Natural killer cell (primary cell): ENCODE measurements around the gene UBE2E3. TPM values are rescaled to one million over a fixed set of nuclear protein-coding genes. Genes with fewer than 3 reads are reported as not detected.

Source experiments
- ATAC-seq, 3 donors: fragments of 150-1000 bp in 2 of 3; fragments of 200-7000 bp in 1 of 3; cut with Tn5 transposase; 1 replicate in 1 of 3; 2 replicates in 2 of 3; pipeline ENCODE4 v1.10.0; 2021; ENCODE audit warnings: mild to moderate bottlenecking in 2 of 3, moderate library complexity in 2 of 3
- DNase-seq, 2 donors: peaks; one replicate each; pipeline versions ENCODE4 v3.0.0 to v3.0.0-alpha.2; 2013 to 2021; ENCODE audit warnings: mixed read lengths in 1 of 2
- H3K27ac ChIP-seq: one replicate; pipeline ENCODE4 v1.5.1; 2013; ENCODE audit warnings: mild to moderate bottlenecking, low read length
- H3K27me3 ChIP-seq: one replicate; pipeline ENCODE4 v1.6.1; 2013; ENCODE audit warnings: low read length; ENCODE audit not compliant: control insufficient read depth, insufficient read depth
- H3K36me3 ChIP-seq: one replicate; pipeline ENCODE4 v1.6.1; 2013; ENCODE audit warnings: low read length; ENCODE audit not compliant: control insufficient read depth, insufficient read depth
- H3K4me1 ChIP-seq: one replicate; pipeline ENCODE4 v1.6.1; 2013; ENCODE audit warnings: low read length; ENCODE audit not compliant: control insufficient read depth, insufficient read depth
- H3K4me3 ChIP-seq: one replicate; pipeline ENCODE4 v1.5.1; 2013; ENCODE audit warnings: low read length
- H3K9me3 ChIP-seq: one replicate; pipeline ENCODE4 v1.6.1; 2013; ENCODE audit warnings: low read length; ENCODE audit not compliant: control insufficient read depth, insufficient read depth
- H3K27ac Mint-ChIP-seq, 2 donors: one replicate each; pipeline ENCODE4 v1.8.0; 2022; ENCODE audit warnings: mild to moderate bottlenecking in 2 of 2, mixed read lengths in 2 of 2, moderate library complexity in 1 of 2
- H3K27me3 Mint-ChIP-seq, 2 donors: one replicate each; pipeline ENCODE4 v1.8.0; 2022; ENCODE audit warnings: low read depth in 2 of 2, mixed read lengths in 2 of 2
- H3K36me3 Mint-ChIP-seq: one replicate; pipeline ENCODE4 v1.8.0; 2022; ENCODE audit warnings: mixed read lengths
- H3K4me1 Mint-ChIP-seq, 2 donors: one replicate each; pipeline ENCODE4 v1.8.0; 2022; ENCODE audit warnings: mixed read lengths in 2 of 2
- H3K4me3 Mint-ChIP-seq: one replicate; pipeline ENCODE4 v1.8.0; 2022; ENCODE audit warnings: mild to moderate bottlenecking, moderate library complexity, mixed read lengths
- H3K9me3 Mint-ChIP-seq, 2 donors: one replicate each; pipeline ENCODE4 v1.8.0; 2022; ENCODE audit warnings: mixed read lengths in 2 of 2
- whole genome bisulfite sequencing: methylation state at CpG from one replicate; pipeline ENCODE4 v1.1.7; 2013; ENCODE audit warnings: missing lambda C conversion rate; ENCODE audit not compliant: insufficient coverage; 5-methylcytosine and 5-hydroxymethylcytosine counted together
- intact Hi-C: fragments of 100-400 bp; cut with micrococcal nuclease; formaldehyde crosslinking; loops from one replicate; pipeline ENCODE4 v1.14.2; 2022
- total RNA-seq, 4 donors: library from RNA; stranded (reverse); fragments of 120-200 nt in 1 of 4; gene quantifications; one replicate each; pipeline versions ENCODE4 v1.2.3 to v1.2.4, GENCODE V29; 2013 to 2022
- TF ChIP-seq, protein P1 (sequence below): fragments of 200-600 bp; IDR thresholded peaks from one replicate; pipeline ENCODE4 v1.8.0; 2022; ENCODE audit warnings: antibody characterized with exemption

UBE2E3 gene
- total RNA-seq, 3 donors from 2014 or later (not counting 1 experiment from before 2014, with no cell fraction given): 48.5 to 59.3 (median 52.6) TPM

GRCh38 chr2:181005326-181005655 lies 24.9 kb downstream of the UBE2E3 start:
- Histone ChIP-seq H3K27me3 (no peaks in the 10 kb centered on the region), H3K36me3 (no peaks in the 10 kb centered on the region), H3K4me1 (no peaks in the 10 kb centered on the region), H3K4me3 (no peak overlapping the region), H3K9me3 (no peaks in the 10 kb centered on the region), H3K27ac (no peak overlapping the region)
- no peak for ATAC-seq
- no peaks in the 10 kb centered on the region for H3K27me3 Mint-ChIP-seq
- no peak for DNase-seq
- H3K9me3 Mint-ChIP-seq: no peaks in the 10 kb centered on the region
- no peaks in the 10 kb centered on the region for H3K36me3 Mint-ChIP-seq
- peaks cover 34 to 43% of the 10 kb centered on the region in 2 donors for H3K4me1 Mint-ChIP-seq
- H3K27ac Mint-ChIP-seq: no peak overlapping the region
- TF ChIP-seq, protein P1, sequence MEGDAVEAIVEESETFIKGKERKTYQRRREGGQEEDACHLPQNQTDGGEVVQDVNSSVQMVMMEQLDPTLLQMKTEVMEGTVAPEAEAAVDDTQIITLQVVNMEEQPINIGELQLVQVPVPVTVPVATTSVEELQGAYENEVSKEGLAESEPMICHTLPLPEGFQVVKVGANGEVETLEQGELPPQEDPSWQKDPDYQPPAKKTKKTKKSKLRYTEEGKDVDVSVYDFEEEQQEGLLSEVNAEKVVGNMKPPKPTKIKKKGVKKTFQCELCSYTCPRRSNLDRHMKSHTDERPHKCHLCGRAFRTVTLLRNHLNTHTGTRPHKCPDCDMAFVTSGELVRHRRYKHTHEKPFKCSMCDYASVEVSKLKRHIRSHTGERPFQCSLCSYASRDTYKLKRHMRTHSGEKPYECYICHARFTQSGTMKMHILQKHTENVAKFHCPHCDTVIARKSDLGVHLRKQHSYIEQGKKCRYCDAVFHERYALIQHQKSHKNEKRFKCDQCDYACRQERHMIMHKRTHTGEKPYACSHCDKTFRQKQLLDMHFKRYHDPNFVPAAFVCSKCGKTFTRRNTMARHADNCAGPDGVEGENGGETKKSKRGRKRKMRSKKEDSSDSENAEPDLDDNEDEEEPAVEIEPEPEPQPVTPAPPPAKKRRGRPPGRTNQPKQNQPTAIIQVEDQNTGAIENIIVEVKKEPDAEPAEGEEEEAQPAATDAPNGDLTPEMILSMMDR: no peak
- no peak overlapping the region for H3K4me3 Mint-ChIP-seq
- intact Hi-C loops: no loop called here

- no peak overlapping the region for H3K27ac Mint-ChIP-seq
- Histone ChIP-seq H3K4me3 (no peak overlapping the region), H3K27me3 (no peaks in the 10 kb centered on the region), H3K36me3 (no peaks in the 10 kb centered on the region), H3K9me3 (no peaks in the 10 kb centered on the region), H3K4me1 (no peaks in the 10 kb centered on the region), H3K27ac (no peak overlapping the region)
- H3K9me3 Mint-ChIP-seq: no peaks in the 10 kb centered on the region
- ATAC-seq (no peak), DNase-seq (no peak)
- WGBS: 88% methylated on average over 1 of the region's 1 CpG
- H3K4me1 Mint-ChIP-seq: peaks cover 35 to 48% of the 10 kb centered on the region in 2 donors
- TF ChIP-seq, protein P1: no peak
- H3K36me3 Mint-ChIP-seq: no peaks in the 10 kb centered on the region
- no peaks in the 10 kb centered on the region for H3K27me3 Mint-ChIP-seq
- intact Hi-C loops: no loop called here
- H3K4me3 Mint-ChIP-seq: no peak overlapping the region
These were observed 25.4 kb downstream of the UBE2E3 start for GRCh38 chr2:181005809-181006208.

GRCh38 chr2:181007086-181007837 lies 26.9 kb downstream of the UBE2E3 start:
- DNase-seq (no peak), ATAC-seq (no peak)
- no peaks in the 10 kb centered on the region for H3K27me3 ChIP-seq
- H3K4me3 ChIP-seq: no peak overlapping the region
- no peaks in the 10 kb centered on the region for H3K9me3 Mint-ChIP-seq
- TF ChIP-seq, protein P1: no peak
- H3K27ac Mint-ChIP-seq: no peak overlapping the region
- H3K27me3 Mint-ChIP-seq: no peaks in the 10 kb centered on the region
- H3K27ac ChIP-seq: no peak overlapping the region
- H3K4me1 Mint-ChIP-seq: peaks cover 38 to 49% of the 10 kb centered on the region in 2 donors
- H3K4me3 Mint-ChIP-seq: no peak overlapping the region
- intact Hi-C loops: no loop called here
- H3K4me1 ChIP-seq: no peaks in the 10 kb centered on the region
- no peaks in the 10 kb centered on the region for H3K9me3 ChIP-seq
- H3K36me3 Mint-ChIP-seq: no peaks in the 10 kb centered on the region
- H3K36me3 ChIP-seq: no peaks in the 10 kb centered on the region
- no CpG with 5 or more reads among the region's 4 CpGs for WGBS

DNA sequence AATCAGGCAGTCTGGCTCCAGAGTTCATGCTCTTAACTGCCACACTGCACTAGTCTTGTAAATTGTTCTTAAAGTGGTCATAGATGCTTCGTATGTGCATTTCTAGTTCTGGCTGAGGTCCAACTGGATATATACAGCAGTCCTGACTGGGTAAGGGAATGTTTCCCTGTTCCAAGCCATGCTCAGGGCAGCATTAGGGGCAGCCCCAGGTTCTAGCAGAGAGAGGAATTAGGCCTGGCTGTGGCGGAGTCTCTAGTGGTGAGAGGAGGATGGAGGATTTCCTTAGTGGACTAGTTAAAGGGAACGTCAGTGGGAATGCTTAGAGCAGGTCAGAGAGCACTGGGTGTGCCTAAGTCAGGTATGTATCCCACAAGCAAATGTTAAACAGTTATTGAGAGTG lies 28.0 kb downstream of the UBE2E3 start:
- Mint-ChIP-seq H3K27ac (peak overlapping the region in 1 of 2 donors; percentile 66), H3K27me3 (no peaks in the 10 kb centered on the region), H3K9me3 (no peaks in the 10 kb centered on the region), H3K36me3 (no peaks in the 10 kb centered on the region), H3K4me1 (peaks cover 42 to 47% of the 10 kb centered on the region in 2 donors), H3K4me3 (no peak overlapping the region)
- WGBS: 97% methylated on average over 3 of the region's 3 CpGs
- ATAC-seq (no peak), DNase-seq (no peak)
- Histone ChIP-seq H3K27me3 (no peaks in the 10 kb centered on the region), H3K9me3 (no peaks in the 10 kb centered on the region), H3K4me3 (no peak overlapping the region), H3K4me1 (no peaks in the 10 kb centered on the region), H3K36me3 (no peaks in the 10 kb centered on the region), H3K27ac (no peak overlapping the region)
- intact Hi-C loops: no loop called here
- TF ChIP-seq, protein P1: no peak
